Measurements from ENCODE around the gene CKM.

CKM gene

DNA sequence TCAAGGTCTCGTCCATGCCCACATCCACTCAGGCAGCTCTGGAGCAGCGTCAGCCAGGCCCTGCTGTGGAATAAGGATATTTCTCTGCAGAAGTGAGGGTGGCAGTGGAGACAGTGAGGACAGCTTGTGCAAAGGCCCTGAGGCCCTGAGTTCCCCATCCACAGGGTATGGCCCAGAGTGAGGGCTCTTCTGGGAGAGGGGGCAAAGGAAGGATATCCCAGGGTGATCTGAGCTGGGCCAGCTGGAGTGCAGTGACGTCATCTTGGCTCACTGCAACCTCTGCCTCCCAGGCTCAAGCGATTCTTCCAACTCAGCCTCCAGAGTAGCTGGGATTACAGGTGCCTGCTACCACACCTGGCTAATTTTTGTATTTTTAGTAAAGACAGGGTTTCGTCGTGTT is 60.1 kb downstream of the CKM start:
- TF ChIP-seq, protein P1, sequence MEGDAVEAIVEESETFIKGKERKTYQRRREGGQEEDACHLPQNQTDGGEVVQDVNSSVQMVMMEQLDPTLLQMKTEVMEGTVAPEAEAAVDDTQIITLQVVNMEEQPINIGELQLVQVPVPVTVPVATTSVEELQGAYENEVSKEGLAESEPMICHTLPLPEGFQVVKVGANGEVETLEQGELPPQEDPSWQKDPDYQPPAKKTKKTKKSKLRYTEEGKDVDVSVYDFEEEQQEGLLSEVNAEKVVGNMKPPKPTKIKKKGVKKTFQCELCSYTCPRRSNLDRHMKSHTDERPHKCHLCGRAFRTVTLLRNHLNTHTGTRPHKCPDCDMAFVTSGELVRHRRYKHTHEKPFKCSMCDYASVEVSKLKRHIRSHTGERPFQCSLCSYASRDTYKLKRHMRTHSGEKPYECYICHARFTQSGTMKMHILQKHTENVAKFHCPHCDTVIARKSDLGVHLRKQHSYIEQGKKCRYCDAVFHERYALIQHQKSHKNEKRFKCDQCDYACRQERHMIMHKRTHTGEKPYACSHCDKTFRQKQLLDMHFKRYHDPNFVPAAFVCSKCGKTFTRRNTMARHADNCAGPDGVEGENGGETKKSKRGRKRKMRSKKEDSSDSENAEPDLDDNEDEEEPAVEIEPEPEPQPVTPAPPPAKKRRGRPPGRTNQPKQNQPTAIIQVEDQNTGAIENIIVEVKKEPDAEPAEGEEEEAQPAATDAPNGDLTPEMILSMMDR (IDR thresholded peaks at IDR 0.05; ENCODE audit: control insufficient read depth, insufficient read depth, low read depth, low read length, missing control alignments), result no peak
- no peak overlapping the region for H3K4me3 ChIP-seq (ENCODE audit: control insufficient read depth, low read depth, low read length)
- no peak for DNase-seq (ENCODE audit: low read depth)

DNA sequence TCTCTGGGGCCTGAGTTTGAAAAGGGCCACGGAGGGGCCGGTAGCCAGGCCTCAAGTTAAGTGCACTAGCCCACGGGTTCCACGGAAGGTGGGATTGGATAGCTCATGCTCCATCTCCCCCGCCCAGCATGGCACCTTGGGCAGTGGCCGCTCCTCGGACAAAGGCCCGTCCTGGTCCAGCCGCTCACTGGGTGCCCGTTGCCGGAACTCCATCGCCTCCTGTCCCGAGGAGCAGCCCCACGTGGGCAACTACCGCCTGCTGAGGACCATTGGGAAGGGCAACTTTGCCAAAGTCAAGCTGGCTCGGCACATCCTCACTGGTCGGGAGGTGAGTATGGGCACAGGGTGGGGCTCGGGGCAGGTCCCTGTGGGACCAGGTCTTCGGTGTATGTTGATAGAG is 63.8 kb downstream of the CKM start:
- TF ChIP-seq, protein P1 (IDR thresholded peaks at IDR 0.05; ENCODE audit: control insufficient read depth, insufficient read depth, low read depth, low read length, missing control alignments), result no peak
- no peak for DNase-seq (ENCODE audit: low read depth)
- H3K4me3 ChIP-seq (ENCODE audit: control insufficient read depth, low read depth, low read length), result no peak overlapping the region

DNA sequence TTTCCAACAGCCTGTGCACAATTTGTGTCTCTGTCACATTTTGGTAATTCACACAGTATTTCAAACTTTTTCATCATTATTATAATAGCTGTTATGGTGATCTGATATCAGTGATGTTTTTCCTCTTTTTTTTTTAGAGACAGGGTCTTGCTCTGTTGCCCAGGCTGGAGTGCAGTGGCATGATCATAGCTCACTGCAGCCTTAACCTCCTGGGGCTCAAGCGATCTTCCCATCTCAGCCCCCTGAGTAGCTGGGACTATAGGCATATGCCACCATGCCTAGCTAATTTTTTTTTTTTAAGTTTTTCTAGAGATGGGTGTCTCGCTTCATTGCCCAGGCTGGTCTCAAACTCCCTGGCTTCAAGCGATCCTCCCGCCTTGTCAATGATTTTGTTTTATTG is 65.8 kb downstream of the CKM start:
- H3K4me3 ChIP-seq (ENCODE audit: control insufficient read depth, low read depth, low read length), result no peak overlapping the region
- DNase-seq (ENCODE audit: low read depth), result no peak
- TF ChIP-seq, protein P1 (IDR thresholded peaks at IDR 0.05; ENCODE audit: control insufficient read depth, insufficient read depth, low read depth, low read length, missing control alignments), result no peak
